GM10847 (cell line): ENCODE data around the gene FABP6.

Experiments
- POLR2A ChIP-seq: IDR thresholded peaks from 2 replicates; pipeline ENCODE4 v1.6.1; 2011; ENCODE audit not compliant: insufficient read length; ENCODE audit errors: extremely low read depth

Gene FABP6

GRCh38 chr5:160211352-160211751, 18.0 kb upstream of the FABP6 start:
- TF ChIP-seq POLR2A, result no peak

DNA sequence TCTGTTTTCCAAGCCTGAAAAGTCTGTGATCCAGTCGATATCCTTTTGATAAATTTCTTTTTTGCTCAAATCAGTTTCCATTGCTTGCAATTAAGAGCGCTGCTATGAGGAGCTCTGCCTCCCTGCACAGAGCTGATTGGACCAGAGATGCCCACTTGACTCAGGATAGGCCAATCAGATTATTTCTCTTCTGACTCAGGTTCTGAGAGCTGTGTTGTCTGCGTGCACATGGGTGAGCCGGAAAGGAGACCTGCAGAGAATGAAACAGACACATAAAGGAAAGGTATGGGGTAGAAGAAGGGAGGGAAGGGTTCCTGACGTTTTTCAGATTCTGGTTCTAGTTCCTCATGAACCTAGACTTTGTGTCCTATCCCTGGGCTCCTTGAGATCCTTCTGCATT, 15.8 kb upstream of the FABP6 start:
- TF ChIP-seq POLR2A, result no peak

DNA sequence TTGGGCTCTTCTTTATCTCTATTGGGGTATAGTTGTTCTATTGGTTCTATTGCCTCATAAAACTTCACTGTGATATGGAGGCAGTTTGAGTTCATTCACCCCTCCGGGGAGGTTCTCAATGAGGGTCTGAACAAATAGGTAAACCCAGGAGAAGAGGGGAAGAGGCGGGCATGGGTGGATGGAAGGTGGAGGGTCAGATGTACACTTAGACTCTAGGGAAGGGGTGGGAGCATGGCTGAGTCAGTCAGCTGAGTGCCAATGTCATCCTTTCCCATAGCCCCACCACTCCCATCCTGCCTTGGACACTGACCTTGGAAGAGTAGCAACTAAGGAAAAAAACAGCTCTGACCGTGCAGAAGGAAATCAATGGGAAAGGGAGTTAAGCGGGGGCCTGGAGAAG, 9.9 kb upstream of the FABP6 start:
- no peak for TF ChIP-seq POLR2A

DNA sequence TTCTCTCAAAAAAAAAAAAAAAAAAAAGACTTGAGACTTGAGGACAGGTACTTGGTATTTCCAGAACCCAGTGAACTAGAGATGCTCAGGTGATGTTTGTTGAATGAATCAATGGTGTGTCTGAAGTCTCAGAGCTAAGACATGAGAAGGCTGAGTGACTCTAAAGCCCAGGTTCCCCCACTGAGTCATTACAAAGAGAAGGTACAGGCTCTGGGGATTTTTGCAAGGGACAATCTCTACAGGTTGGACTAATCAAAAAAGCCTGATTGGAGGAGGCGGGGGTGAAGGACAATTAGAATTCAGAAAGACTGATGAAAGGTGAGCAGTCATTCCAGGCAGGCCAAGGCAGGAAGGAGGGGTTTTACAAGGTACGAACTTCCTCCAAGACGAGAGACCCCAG, 8.2 kb upstream of the FABP6 start:
- TF ChIP-seq POLR2A, result no peak

DNA sequence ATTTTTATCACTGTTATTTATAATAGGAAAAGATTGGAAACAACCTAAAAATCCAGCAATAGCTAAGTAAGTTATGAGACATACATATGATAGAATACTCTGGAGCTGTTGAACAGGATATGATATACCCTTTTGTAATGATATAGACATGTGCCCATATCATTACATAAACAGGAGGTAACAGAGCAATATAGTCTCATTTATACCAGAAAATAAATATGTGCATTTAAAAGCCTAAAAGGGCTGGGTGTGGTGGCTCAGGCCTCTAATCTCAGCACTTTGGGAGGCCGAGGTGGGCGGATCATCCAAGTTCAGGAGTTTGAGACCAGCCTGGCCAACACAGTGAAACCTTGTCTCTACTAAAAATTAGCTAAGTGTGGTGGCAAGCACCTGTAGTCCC, 2.3 kb upstream of the FABP6 start:
- no peak for TF ChIP-seq POLR2A

DNA sequence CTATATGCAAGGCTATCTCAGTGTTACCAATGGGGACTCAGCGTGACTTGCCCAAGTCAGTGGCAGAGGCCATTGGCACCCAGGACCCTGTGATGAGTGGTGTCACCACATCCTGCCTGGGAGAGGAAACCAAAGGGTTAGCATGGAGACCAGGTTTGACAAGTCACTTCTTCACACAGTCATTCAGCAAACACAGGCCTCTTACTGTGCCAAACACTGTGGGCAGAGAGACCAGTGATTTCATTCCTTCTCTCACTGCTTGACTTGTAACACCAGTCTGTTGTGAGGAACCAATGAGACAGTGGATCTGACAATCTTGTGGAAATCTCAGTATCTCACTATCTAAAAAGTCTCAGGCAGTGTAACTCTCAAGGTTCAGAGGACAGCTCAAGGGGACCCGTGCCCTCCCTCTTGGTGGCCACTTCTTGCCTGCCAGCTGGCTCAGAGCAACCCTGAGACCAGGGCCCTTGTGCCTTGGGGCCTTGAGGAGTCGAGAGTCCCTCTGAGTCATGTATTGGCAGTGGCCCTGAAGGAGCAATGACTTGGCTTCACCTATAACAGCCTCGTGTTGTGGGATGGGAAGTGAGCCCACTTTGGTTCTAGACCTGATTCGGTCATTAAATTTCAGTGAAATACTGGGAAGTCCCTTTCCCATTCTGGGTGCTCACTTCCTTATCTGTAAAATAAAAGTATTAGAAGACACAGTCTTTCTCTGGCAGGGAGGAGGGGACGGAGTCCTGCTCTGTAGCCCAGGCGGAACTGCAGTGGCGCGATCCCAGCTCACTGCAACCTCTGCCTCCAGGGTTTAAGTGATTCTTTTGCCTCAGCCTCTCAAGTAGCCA, 1.6 kb downstream of the FABP6 start:
- no peak for TF ChIP-seq POLR2A

DNA sequence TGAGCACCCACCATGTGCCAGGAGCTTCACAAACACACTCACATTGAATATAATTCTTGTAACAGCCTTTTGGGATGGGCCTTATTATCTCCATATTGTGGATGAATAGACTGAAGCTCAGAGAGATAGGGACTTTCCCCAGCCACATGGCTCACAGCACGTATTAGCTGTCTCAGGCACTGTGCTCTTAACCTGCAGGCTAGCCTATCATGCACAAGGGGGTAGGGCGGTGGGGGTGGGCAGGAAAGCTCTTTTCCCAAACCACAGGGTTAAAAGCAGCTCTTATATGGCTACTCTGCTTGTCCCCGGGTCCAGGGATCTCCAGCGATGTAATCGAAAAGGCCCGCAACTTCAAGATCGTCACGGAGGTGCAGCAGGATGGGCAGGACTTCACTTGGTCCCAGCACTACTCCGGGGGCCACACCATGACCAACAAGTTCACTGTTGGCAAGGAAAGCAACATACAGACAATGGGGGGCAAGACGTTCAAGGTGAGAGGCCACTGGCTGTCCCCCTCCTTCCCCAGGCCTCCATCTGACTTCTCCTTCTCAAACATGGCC, 2.6 kb downstream of the FABP6 start:
- no peak for TF ChIP-seq POLR2A

GRCh38 chr5:160233215-160233614, 3.9 kb downstream of the FABP6 start:
- TF ChIP-seq POLR2A, result no peak

DNA sequence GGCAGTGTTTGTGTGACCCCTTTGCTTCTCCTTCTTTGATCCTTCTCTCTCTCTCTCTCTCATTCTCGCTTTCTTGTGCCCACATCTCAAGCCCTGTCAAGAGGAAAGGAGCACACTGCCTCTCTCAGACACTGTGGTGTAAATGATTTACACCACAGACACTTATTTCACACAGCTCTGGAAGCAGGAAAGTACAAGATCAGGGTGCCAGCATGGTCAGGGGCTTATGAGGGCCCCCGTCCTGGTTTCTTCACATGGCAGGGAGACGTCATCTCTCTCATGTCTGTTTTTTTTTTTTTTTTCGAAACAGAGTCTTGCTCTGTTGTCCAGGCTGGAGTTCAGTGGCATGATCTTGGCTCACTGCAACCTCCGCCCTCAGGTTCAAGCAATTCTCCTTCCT, 6.4 kb downstream of the FABP6 start:
- TF ChIP-seq POLR2A, result no peak

DNA sequence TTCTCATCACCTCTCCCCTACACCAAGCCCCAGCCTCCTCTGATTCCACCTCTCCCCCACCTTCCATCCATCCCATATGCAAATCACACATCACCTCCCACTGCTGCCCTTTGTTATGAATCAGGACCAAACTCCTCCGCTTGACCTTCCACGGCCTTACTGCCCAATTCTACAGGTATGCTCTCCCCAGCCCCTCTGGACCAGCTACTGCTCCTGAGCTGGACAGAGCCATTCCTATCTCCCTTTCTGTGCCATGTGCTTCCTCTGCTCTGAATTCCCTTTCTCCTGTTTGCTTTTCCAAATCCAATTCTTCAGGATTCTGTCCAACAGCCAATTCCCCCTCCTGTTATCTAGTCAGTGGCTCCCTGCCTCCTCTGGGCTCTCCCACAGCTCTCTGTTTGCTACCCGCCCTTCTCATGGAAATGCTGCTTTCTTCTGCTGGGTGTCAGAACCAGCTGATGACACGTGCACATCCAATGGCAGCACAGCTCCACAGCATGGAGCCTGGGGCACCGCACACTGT, 8.3 kb downstream of the FABP6 start:
- no peak for TF ChIP-seq POLR2A

GRCh38 chr5:160240350-160240749, 11.0 kb downstream of the FABP6 start:
- TF ChIP-seq POLR2A, result no peak

GRCh38 chr5:160242145-160242544, 12.8 kb downstream of the FABP6 start:
- TF ChIP-seq POLR2A, result no peak

DNA sequence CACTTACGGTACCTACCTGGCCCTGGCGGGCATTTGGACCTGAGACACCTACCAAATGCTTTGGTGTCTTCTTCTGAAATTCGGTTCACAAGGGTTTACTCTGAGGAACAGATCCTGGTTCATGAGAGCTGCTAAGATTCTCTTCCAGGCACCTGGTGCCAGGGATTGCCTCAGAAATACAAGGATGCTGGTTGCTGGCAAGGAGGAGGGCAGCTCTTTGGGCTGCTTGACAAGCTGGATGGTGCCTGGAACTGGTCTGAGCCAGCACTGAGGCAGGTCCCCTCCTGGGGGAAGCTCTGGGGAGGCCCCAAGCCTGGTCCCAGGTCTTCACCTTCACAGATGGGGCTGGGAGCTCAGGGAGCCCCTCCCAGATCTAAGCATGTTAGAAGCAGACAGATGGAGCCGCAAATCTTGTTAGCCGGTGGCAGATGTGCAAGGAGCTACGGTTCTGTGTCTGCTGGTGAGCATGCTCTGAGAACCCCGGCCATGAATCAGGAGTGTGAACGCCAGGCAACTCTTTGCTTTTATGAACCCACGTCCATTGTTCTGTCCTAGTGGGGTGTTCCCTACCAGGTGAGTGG, 16.3 kb downstream of the FABP6 start:
- TF ChIP-seq POLR2A, result no peak

DNA sequence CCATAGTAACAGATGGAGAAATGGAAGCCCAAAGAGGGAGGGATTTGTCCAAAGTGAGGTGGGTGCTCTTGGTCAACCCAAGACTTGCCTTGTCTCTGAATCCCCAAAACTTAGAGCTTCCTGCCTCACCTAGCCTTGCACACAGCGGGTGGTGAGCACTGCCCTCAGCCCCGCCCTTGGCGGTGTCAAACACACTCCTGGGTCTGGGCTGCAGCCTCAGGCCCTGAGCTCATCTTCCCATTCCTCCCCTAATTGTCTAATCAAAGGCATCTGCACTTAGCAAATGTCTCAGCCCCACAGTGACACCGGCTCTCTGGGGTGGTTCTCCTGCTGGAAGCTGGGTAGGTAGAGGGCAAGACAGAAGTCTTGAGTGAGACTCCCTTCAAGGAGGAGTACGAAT, 20.9 kb downstream of the FABP6 start:
- no peak for TF ChIP-seq POLR2A

GRCh38 chr5:160250826-160251225, 21.5 kb downstream of the FABP6 start:
- no peak for TF ChIP-seq POLR2A

- TF ChIP-seq POLR2A, result no peak
Observed at GRCh38 chr5:160251406-160252155, 22.3 kb downstream of the FABP6 start.

DNA sequence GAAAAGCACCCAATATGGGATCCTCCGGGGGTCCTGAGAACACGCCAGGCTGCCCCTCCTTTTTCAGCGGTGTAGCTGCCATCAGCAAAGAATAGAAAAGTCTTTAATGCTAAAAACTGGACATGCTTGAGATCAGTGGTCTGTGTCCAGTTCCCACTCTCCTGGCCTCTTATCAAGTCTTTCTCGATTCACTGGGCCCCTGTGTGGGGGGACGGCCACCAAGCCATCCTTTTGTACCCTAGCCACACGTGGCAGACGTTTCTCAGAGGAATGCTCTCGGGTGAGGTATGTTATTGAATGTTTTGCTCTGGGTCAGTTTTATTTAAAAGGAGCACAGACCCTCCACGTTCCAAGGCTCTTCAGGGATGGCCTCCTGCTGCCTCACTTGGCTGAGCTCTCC, 23.6 kb downstream of the FABP6 start:
- no peak for TF ChIP-seq POLR2A
